NCI-H1436 (cell line): Measurements from ENCODE around the gene ITIH1.

Experiments used
- DNase-seq: peaks from one replicate; lab custom pipeline; 2025; lab: John Stamatoyannopoulos, UW

Gene ITIH1

DNA sequence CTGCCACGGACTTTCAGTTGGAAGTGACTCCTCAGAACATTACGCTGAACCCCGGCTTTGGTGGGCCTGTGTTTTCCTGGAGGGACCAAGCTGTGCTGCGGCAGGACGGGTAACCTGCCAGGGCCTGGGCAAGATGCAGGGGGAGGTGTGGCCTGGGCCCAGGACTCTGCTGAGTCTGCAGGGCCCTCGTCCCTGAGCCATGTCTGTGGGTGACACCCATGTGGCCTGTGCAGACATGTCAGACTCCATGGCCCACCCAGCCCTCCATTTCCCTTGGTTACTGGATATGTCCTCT lies 12.3 kb downstream of the ITIH1 start:
- DNase-seq: no peak

GRCh38 chr3:52790337-52790736 lies 12.9 kb downstream of the ITIH1 start:
- DNase-seq: no peak

DNA sequence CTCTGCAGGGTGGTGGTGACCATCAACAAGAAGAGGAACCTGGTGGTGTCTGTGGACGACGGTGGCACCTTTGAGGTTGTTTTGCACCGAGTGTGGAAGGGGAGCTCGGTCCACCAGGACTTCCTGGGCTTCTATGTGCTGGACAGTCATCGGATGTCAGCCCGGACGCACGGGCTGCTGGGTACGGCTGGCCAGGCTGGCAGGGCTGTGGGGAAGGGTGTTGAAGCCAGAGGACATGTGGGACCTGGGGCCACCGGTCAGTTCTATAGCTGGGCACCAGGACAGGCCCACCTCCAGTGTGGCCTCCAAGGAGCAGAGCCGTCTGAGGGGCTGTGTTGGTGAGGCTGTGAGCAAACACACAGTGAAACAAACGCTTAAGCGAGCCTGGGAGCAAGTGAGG lies 13.3 kb downstream of the ITIH1 start:
- no peak for DNase-seq

- no peak for DNase-seq
Observed at GRCh38 chr3:52791366-52791765, 14.0 kb downstream of the ITIH1 start.

- no peak for DNase-seq
Observed at GRCh38 chr3:52791928-52792327, 14.5 kb downstream of the ITIH1 start.

DNA sequence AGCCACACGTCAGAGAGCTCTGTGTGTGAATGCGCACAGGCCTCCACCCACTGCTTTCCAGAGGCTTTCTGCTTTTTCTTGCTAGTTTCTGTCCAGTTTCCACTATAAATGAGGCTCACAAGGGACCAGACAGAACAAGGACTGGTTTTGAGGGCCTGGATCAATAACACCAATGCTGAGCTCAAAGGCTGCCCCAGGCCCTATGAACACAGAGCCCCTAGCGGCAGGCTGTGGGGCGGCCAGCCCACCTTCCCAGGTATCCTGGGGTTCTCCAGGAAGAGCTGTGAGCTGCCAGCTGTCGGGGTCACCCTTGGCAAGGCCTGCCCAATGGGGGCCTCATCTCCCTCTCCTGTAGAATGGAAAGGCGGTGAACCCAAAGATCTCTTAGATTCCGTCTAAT lies 15.0 kb downstream of the ITIH1 start:
- no peak for DNase-seq

- no peak for DNase-seq
Observed at GRCh38 chr3:52792961-52793695, 15.7 kb downstream of the ITIH1 start.

- no peak for DNase-seq
Observed at GRCh38 chr3:52793702-52794611, 16.6 kb downstream of the ITIH1 start.

DNA sequence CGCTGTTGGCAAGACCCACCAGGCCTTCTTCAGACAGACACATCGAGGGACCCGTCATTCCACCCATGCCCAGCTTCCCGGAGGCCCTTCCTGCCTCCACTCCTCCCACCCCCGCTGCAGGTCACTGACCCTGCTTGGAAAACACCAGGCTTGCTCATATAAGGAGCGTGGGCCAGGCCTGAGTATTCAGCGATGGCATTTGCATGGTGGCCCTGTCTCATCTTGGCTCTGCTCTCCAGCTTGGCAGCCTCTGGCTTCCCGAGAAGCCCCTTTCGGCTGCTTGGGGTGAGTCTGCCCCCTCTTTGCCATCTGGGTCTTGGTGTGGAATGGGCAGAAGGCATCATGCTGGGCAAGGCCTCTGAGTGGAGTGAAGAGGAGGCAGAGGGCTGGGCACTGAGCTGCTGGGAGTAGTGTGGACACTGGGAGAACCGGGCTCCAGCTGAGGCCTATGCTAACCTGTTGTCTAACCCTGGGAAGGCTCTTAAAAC lies 17.3 kb downstream of the ITIH1 start, which contains the start of gene ITIH3:
Gene ITIH3, plus strand, starts transcription at position 185 of the 488 bp plus-strand sequence. Its CDS starts 8 bp downstream, at position 193.
- DNase-seq: no peak

GRCh38 chr3:52795298-52795900 lies 18.0 kb downstream of the ITIH1 start:
- no peak for DNase-seq

- DNase-seq: no peak
Observed at GRCh38 chr3:52796411-52796810, 19.0 kb downstream of the ITIH1 start.

DNA sequence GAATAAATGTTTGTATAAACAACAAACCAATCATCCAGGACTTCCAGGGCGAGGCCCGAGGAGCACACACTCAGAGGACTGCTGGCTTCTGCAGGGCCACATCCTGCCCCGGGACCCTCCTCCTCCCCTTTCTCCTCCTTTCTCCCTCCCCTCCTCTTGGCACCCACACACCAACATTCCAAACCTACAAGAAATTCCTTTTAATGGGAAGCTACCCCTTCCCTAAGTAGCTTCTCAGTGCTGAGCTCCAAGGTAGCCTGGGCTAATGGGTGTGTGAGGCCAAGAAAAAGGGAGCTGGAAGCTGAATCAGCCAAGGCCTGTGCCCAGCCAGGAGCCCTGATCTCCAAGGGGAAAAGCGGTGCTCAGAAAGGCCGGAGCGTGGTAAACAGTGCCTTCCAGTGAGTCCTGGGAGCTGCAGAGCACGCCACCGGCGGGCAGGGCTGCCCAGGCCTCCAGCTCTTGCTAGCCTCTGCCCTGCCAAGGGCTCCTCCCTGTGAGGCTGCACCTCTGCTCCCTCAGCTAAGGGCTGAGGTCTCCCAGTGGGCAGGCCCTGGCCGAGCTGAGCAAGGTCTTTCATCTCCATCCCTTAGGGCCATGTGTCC lies 21.1 kb downstream of the ITIH1 start:
- DNase-seq: no peak

DNA sequence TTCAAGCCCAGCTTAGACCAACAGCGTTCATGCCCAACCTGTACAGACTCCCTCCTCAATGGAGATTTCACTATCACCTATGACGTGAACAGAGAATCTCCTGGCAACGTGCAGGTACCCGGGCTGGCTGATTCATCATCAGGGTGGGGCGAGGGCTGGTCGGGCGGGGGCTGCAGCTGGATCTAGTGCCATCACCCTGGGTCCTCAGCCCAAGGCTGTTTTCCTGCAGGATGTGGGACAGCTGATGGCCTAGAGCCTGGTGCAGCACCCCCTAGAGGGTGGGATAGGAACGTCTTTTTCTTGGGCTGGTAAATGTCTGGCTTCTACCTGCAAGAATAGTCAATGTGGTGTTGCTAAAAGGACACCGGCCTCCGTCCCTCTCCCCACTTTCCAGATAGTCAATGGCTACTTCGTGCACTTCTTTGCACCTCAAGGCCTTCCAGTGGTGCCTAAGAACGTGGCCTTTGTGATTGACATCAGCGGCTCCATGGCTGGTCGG lies 21.6 kb downstream of the ITIH1 start:
- DNase-seq: no peak

DNA sequence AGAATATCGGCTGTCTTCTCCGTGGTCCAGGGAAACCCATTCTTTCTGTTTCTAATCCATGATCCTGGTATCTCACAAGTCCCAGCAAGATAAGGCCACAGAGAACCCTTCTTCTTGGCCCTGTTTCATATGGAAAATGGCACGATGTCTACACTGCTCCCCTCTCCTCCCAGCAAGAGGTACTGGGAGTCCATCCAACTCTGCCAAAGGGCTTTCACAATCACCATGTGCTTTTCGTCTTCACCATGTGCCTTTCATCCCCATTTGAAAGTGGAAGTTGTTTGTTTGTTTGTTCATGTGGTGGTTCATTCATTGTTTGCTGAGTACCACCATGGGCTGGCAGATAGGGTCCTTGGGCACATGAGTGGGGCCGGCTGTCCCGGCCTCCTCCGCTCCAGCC lies 22.7 kb downstream of the ITIH1 start:
- DNase-seq: no peak

DNA sequence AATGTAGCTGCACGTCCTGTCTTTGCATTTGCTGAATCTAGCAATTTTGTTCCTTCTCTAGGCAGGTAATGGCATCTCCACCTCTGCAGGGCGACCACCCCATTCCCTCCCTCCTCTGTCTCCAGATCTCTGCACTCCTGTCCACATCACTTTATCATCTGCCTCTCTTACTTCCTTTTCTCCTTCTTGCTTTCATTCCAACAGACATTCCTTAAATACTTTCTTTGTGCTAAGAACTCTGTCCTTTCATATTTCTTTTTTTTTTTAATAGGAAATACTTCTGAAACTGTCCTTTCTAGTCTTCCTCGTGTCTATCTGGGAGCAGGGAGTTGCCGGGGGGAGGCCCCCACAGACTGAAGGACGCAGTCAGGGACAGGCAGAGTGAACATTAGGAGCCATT lies 24.4 kb downstream of the ITIH1 start:
- no peak for DNase-seq

- DNase-seq: no peak
Observed at GRCh38 chr3:52805270-52806039, 28.1 kb downstream of the ITIH1 start.

DNA sequence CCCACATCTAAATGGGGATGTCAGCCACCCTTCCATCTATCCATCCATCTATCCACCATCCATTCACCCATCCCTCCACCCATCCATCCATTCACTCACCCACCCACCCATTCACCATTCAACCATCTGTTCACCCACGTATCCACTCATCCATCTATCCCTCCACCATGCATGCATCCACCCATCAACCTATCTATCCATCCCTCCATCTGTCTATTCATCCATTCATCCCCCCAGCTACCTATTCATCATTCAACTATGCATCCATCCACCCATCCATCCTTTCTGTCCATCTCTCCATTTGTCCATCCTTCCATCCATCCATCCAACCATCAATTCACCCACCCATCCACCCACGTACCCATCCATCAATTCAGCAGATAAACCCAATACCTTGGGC lies 31.8 kb downstream of the ITIH1 start:
- DNase-seq: no peak

- no peak for DNase-seq
Observed at GRCh38 chr3:52809662-52810377, 32.4 kb downstream of the ITIH1 start.

DNA sequence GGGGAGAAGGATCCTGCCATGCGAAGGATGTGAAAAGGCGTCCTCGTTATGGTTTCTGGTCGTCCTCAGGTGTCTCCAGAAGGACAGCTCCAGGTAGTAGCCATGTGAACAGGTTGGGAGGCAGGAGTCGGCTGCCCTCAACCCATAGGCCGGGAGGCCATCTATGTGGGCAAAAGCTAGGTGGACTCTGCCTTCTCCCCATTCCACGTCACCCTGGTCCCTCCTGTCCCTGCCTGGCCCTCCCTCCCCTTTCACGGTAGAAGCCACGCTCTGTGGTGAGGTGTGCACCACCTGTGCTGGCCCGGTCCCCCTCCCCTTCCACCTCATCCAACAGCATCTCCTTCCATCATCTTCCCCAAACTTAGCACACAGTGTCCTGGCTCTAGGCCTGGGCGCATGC lies 33.5 kb downstream of the ITIH1 start:
- no peak for DNase-seq

DNA sequence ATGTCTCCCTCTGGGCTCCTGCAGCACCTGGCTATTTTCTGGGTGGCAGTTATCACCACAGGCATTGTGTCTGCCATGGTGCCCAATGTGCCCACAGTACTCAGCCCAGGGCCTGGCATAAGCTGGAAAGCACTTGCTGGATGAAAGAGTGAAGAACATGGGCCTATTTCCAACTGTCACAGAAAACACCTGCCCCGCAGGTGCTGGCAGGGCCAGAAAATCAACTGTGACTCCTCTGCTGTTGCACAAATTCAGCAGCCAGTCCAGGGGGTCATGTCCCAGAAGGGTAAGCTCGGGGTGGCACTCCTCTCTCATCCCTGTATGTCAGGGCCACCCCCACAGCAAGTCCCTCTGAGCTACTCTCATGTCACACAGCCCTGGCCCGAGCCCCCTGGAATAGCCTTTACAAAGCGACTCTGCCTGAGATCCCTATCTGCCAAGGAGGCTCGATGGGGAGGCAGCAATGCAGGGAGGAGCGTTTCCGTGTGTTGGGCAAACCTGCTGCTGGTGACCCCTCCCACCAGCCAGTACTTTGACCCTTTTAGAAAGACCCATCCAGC lies 34.1 kb downstream of the ITIH1 start:
- DNase-seq: no peak
